Activated naive CD8-positive, alpha-beta T cell treated with anti-CD3 and anti-CD28 coated beads, Interleukin-2, amount 50 U/mL, for 16 hours (primary cell): ENCODE results near the gene RNF113B.

Source experiments
- DNase-seq: peaks from one replicate; pipeline ENCODE4 v3.0.0-alpha.2; 2020; ENCODE audit warnings: low read depth, low spot score

The RNF113B gene

GRCh38 chr13:98141509-98142379 lies 35.3 kb downstream of the RNF113B start:
- DNase-seq = no peak

GRCh38 chr13:98141091-98141490 lies 36.0 kb downstream of the RNF113B start:
- no peak for DNase-seq

- DNase-seq = no peak
Observed at GRCh38 chr13:98134901-98135300, 42.2 kb downstream of the RNF113B start.

- DNase-seq = no peak
Observed at GRCh38 chr13:98133946-98134345, 43.1 kb downstream of the RNF113B start.

GRCh38 chr13:98129059-98129746 lies 47.9 kb downstream of the RNF113B start:
- DNase-seq = no peak
